Esophagus squamous epithelium (tissue), 4 donors: Measurements from ENCODE around the gene ETV6.

Experiments
- POLR2A ChIP-seq, 4 donors: fragments of 450-650 bp; IDR thresholded peaks; one replicate each; pipeline ENCODE4 v1.6.1; 2017; ENCODE audit warnings: antibody characterized with exemption in 4 of 4, mild to moderate bottlenecking in 4 of 4, moderate library complexity in 3 of 4
- TF ChIP-seq, protein P1 (sequence below), 6 experiments: fragments of 450-650 bp in 4 of 6; fragments of 200-600 bp in 2 of 6; sonication (generic) in 2 of 6; IDR thresholded peaks; one replicate each; pipeline ENCODE4 v1.5.1; 2016 to 2019; ENCODE audit warnings: antibody characterized with exemption in 6 of 6, mild to moderate bottlenecking in 4 of 6, moderate library complexity in 4 of 6

DNA sequence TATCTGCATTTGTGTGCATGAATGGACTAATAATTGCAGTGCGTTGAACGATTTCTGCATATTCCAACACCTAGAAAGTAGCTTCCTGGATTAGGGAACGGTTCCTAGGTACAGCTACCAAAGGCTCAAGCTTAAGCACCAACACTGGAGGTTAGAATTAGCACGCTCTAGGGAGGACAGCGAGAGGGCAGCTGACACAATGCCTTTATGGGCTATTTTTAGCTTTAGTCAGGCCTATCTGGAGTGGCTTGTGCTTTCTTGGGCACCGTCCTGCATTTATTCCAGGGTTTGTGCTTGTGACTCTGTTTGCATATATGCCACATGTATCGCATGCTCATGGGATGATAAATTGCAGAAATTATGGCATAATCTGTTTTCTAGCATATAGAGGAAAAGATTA is 13.7 kb downstream of the ETV6 start:
- TF ChIP-seq, protein P1, sequence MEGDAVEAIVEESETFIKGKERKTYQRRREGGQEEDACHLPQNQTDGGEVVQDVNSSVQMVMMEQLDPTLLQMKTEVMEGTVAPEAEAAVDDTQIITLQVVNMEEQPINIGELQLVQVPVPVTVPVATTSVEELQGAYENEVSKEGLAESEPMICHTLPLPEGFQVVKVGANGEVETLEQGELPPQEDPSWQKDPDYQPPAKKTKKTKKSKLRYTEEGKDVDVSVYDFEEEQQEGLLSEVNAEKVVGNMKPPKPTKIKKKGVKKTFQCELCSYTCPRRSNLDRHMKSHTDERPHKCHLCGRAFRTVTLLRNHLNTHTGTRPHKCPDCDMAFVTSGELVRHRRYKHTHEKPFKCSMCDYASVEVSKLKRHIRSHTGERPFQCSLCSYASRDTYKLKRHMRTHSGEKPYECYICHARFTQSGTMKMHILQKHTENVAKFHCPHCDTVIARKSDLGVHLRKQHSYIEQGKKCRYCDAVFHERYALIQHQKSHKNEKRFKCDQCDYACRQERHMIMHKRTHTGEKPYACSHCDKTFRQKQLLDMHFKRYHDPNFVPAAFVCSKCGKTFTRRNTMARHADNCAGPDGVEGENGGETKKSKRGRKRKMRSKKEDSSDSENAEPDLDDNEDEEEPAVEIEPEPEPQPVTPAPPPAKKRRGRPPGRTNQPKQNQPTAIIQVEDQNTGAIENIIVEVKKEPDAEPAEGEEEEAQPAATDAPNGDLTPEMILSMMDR (IDR thresholded peaks at IDR 0.05) = no peak
- no peak for TF ChIP-seq POLR2A (IDR thresholded peaks at IDR 0.05)
